Astrocyte (in vitro differentiated cells and primary cell): ENCODE results near the gene PTPRE. TPM values are rescaled to one million over a fixed set of nuclear protein-coding genes. Genes with fewer than 3 reads are reported as not detected.
A peak's percentile ranks its signal among the peaks of the same experiment; 100 is the strongest.

Experiments
- DNase-seq: peaks from one replicate; pipeline ENCODE4 v3.0.0-alpha.2; 2010; ENCODE audit warnings: low read depth
- FAIRE-seq: peaks from 2 replicates; lab custom pipeline; 2011; peaks lifted over from hg19 to GRCh38; lab: Jason Lieb, UNC
- H2AFZ ChIP-seq: 2 replicates; pipeline ENCODE4 v1.6.0; 2012; ENCODE audit warnings: low read depth, low read length, inconsistent platforms
- H3K27ac ChIP-seq: 2 replicates; pipeline ENCODE4 v1.5.1; 2011; ENCODE audit warnings: low read depth, low read length, inconsistent platforms
- H3K27me3 ChIP-seq: 2 replicates; pipeline ENCODE4 v1.6.0; 2011; ENCODE audit warnings: low read length, inconsistent platforms; ENCODE audit not compliant: insufficient read depth
- H3K36me3 ChIP-seq: 2 replicates; pipeline ENCODE4 v1.5.1; 2011; ENCODE audit warnings: low read length, inconsistent platforms; ENCODE audit not compliant: insufficient read depth
- H3K4me1 ChIP-seq: 2 replicates; pipeline ENCODE4 v1.5.1; 2011; ENCODE audit warnings: low read length, inconsistent platforms; ENCODE audit not compliant: insufficient read depth
- H3K4me2 ChIP-seq: 2 replicates; pipeline ENCODE4 v1.6.0; 2012; ENCODE audit warnings: low read length, inconsistent platforms
- H3K4me3 ChIP-seq: 2 replicates; pipeline ENCODE4 v1.5.1; 2011; ENCODE audit warnings: low read depth, mild to moderate bottlenecking, low read length, inconsistent platforms; ENCODE audit not compliant: insufficient read depth
- H3K79me2 ChIP-seq: 2 replicates; pipeline ENCODE4 v1.6.0; 2012; ENCODE audit warnings: mild to moderate bottlenecking, low read length, inconsistent platforms; ENCODE audit not compliant: insufficient read depth
- H3K9ac ChIP-seq: 2 replicates; pipeline ENCODE4 v1.6.0; 2012; ENCODE audit warnings: mild to moderate bottlenecking, low read length, inconsistent platforms
- H3K9me3 ChIP-seq: 2 replicates; pipeline ENCODE4 v1.5.1; 2012; ENCODE audit warnings: low read depth, mild to moderate bottlenecking, low read length, inconsistent platforms; ENCODE audit not compliant: insufficient read depth
- H4K20me1 ChIP-seq: 2 replicates; pipeline ENCODE4 v1.6.0; 2012; ENCODE audit warnings: low read length, inconsistent platforms; ENCODE audit not compliant: insufficient read depth
- H3K27ac Mint-ChIP-seq: one replicate; pipeline ENCODE4 v1.8.0; 2021; ENCODE audit warnings: mild to moderate bottlenecking, mixed read lengths; ENCODE audit not compliant: unreplicated experiment
- H3K27me3 Mint-ChIP-seq: one replicate; pipeline ENCODE4 v1.8.0; 2021; ENCODE audit warnings: low read depth, mixed read lengths; ENCODE audit not compliant: unreplicated experiment
- H3K36me3 Mint-ChIP-seq: one replicate; pipeline ENCODE4 v1.8.0; 2021; ENCODE audit warnings: low read depth, mixed read lengths; ENCODE audit not compliant: unreplicated experiment
- H3K4me1 Mint-ChIP-seq: one replicate; pipeline ENCODE4 v1.8.0; 2021; ENCODE audit warnings: low read depth, mixed read lengths; ENCODE audit not compliant: unreplicated experiment
- H3K4me3 Mint-ChIP-seq: one replicate; pipeline ENCODE4 v1.8.0; 2021; ENCODE audit warnings: mild to moderate bottlenecking, moderate library complexity, mixed read lengths; ENCODE audit not compliant: unreplicated experiment
- H3K9me3 Mint-ChIP-seq: one replicate; pipeline ENCODE4 v1.8.0; 2021; ENCODE audit warnings: mild to moderate bottlenecking, mixed read lengths; ENCODE audit not compliant: unreplicated experiment
- CTCF ChIP-seq: IDR thresholded peaks from 2 replicates; pipeline ENCODE4 v1.5.1; 2011; ENCODE audit warnings: low read depth, mild to moderate bottlenecking, inconsistent platforms, low read length, moderate library complexity; ENCODE audit not compliant: insufficient read depth
- EZH2 ChIP-seq: IDR thresholded peaks from 2 replicates; pipeline ENCODE4 v1.6.1; 2012; ENCODE audit warnings: mild to moderate bottlenecking, low read length, inconsistent platforms; ENCODE audit not compliant: insufficient read depth
- total RNA-seq: library from RNA; stranded (reverse); gene quantifications from 2 replicates; pipeline ENCODE4 v1.2.1, GENCODE V29; 2021

The PTPRE gene
- total RNA-seq, 1 donor from 2014 or later = 14.1 TPM

DNA sequence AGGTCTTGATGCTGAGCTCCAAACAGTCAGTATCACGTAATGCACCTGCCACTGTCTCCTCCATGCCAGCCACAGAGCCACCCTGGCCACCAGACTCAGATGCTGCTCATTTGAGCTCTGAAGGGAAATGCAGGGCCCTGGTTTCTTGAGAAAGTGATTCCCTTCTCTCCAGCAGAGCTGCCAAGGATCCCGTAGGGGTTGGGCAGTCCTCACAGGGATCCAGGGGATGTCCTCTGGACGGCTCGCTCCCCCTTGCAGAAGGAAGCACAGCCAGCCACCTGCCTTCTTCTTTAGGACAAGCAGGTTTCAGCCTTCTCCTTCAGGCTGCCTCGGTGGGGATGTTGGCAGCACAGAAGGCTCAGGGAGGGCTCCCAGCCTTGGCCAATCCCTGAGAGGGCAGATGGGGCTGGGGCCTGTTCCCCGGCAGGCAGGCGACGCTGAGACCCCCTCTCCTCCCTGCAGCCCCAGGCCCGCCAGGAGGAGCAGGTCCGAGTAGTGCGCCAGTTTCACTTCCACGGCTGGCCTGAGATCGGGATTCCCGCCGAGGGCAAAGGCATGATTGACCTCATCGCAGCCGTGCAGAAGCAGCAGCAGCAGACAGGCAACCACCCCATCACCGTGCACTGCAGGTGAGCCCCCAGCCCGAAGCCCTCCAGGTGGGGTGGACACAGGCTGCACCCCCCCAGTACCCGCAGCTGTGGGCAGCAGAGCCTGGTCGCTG is 170.4 kb downstream of the PTPRE start:
- Mint-ChIP-seq H3K4me3 (no peak overlapping the region), H3K27ac (no peak overlapping the region), H3K9me3 (no peaks in the 10 kb centered on the region), H3K27me3 (no peaks in the 10 kb centered on the region), H3K36me3 (peaks cover 15% of the 10 kb centered on the region), H3K4me1 (no peaks in the 10 kb centered on the region)
- Histone ChIP-seq H3K27ac (no peak overlapping the region), H4K20me1 (no peaks in the 10 kb centered on the region), H3K9me3 (no peaks in the 10 kb centered on the region), H3K27me3 (no peaks in the 10 kb centered on the region), H3K4me3 (no peak overlapping the region), H3K4me2 (no peak overlapping the region), H3K9ac (no peak overlapping the region), H3K36me3 (no peaks in the 10 kb centered on the region), H3K79me2 (no peaks in the 10 kb centered on the region), H3K4me1 (no peaks in the 10 kb centered on the region), H2AFZ (no peak overlapping the region)
- no peak for FAIRE-seq
- DNase-seq = no peak
- TF ChIP-seq EZH2 (no peak), CTCF (no peak)

- H3K4me3 ChIP-seq = no peak overlapping the region
- no peak overlapping the region for H2AFZ ChIP-seq
- TF ChIP-seq CTCF (peak; percentile 60), EZH2 (no peak)
- Mint-ChIP-seq H3K36me3 (peaks cover 13% of the 10 kb centered on the region), H3K4me3 (no peak overlapping the region), H3K27me3 (no peaks in the 10 kb centered on the region), H3K27ac (no peak overlapping the region), H3K9me3 (no peaks in the 10 kb centered on the region), H3K4me1 (no peaks in the 10 kb centered on the region)
- no peaks in the 10 kb centered on the region for H3K27me3 ChIP-seq
- H3K36me3 ChIP-seq = no peaks in the 10 kb centered on the region
- H3K4me2 ChIP-seq = no peak overlapping the region
- H4K20me1 ChIP-seq = no peaks in the 10 kb centered on the region
- H3K9ac ChIP-seq = no peak overlapping the region
- H3K79me2 ChIP-seq = no peaks in the 10 kb centered on the region
- no peaks in the 10 kb centered on the region for H3K9me3 ChIP-seq
- H3K4me1 ChIP-seq = no peaks in the 10 kb centered on the region
- DNase-seq (no peak), FAIRE-seq (no peak)
- no peak overlapping the region for H3K27ac ChIP-seq
Observed at GRCh38 chr10:128078136-128078969, 171.4 kb downstream of the PTPRE start.

- Mint-ChIP-seq H3K27me3 (no peaks in the 10 kb centered on the region), H3K4me1 (no peaks in the 10 kb centered on the region), H3K36me3 (peaks cover 8% of the 10 kb centered on the region), H3K4me3 (no peak overlapping the region), H3K9me3 (no peaks in the 10 kb centered on the region), H3K27ac (no peak overlapping the region)
- no peak for TF ChIP-seq EZH2
- no peak for TF ChIP-seq CTCF
- no peaks in the 10 kb centered on the region for H3K27me3 ChIP-seq
- H3K9ac ChIP-seq = no peak overlapping the region
- no peaks in the 10 kb centered on the region for H3K4me1 ChIP-seq
- H3K27ac ChIP-seq = no peak overlapping the region
- H4K20me1 ChIP-seq = no peaks in the 10 kb centered on the region
- H3K79me2 ChIP-seq = no peaks in the 10 kb centered on the region
- H3K36me3 ChIP-seq = no peaks in the 10 kb centered on the region
- H3K9me3 ChIP-seq = no peaks in the 10 kb centered on the region
- DNase-seq (no peak), FAIRE-seq (no peak)
- H3K4me2 ChIP-seq = no peak overlapping the region
- H3K4me3 ChIP-seq = no peak overlapping the region
- H2AFZ ChIP-seq = no peak overlapping the region
Observed at GRCh38 chr10:128080231-128080630, 173.3 kb downstream of the PTPRE start.
